PC-9 (cell line): Measurements from ENCODE around the gene PANX1. TPM values are rescaled to one million over a fixed set of nuclear protein-coding genes. Genes with fewer than 3 reads are reported as not detected.

Experiments used
- BruUV-seq: library from RNA; stranded (reverse); fragments of 400-500 nt; replicated peaks from 2 replicates; lab custom pipeline; 2021; lab: Mats Ljungman, UMichigan
- CTCF ChIA-PET: fragments of 300-600 bp; sonication (Branson Sonifier 250); formaldehyde crosslinking; loops from one replicate; lab custom pipeline; 2022; ENCODE audit warnings: antibody characterized with exemption; lab: Charles Lee
- POLR2A ChIA-PET: fragments of 300-600 bp; sonication (Branson Sonifier 250); formaldehyde crosslinking; loops from one replicate; lab custom pipeline; 2022; ENCODE audit warnings: antibody characterized with exemption; ENCODE audit not compliant: unreplicated experiment; lab: Charles Lee
- DNase-seq, 2 experiments: peaks; one replicate each; pipeline versions ENCODE4 v3.0.0 to v3.0.0-alpha.2; 2015 to 2022; ENCODE audit warnings: mixed read lengths in 1 of 2
- H2AFZ ChIP-seq: fragments of 200-600 bp; sonication (generic); 2 replicates; pipeline ENCODE4 v1.8.1; 2017; ENCODE audit warnings: antibody characterized with exemption
- H3F3A ChIP-seq: fragments of 200-600 bp; sonication (generic); 2 replicates; pipeline ENCODE4 v1.8.1; 2017; ENCODE audit warnings: antibody characterized with exemption, mild to moderate bottlenecking, low read depth; ENCODE audit not compliant: insufficient read depth
- H3K27ac ChIP-seq: fragments of 200-600 bp; sonication (generic); 2 replicates; pipeline ENCODE4 v1.6.1; 2016; ENCODE audit warnings: mixed run types
- H3K27me3 ChIP-seq: fragments of 200-600 bp; sonication (generic); 2 replicates; pipeline ENCODE4 v1.6.1; 2016; ENCODE audit warnings: low read depth, mixed run types; ENCODE audit not compliant: insufficient read depth
- H3K36me3 ChIP-seq: fragments of 200-600 bp; sonication (generic); 2 replicates; pipeline ENCODE4 v1.6.1; 2016; ENCODE audit warnings: low read depth, mixed run types
- H3K4me1 ChIP-seq: fragments of 200-600 bp; sonication (generic); replicated peaks from 2 replicates; pipeline ENCODE4 v1.6.1; 2016; ENCODE audit warnings: mixed run types; ENCODE audit not compliant: insufficient read depth
- H3K4me2 ChIP-seq: fragments of 200-600 bp; sonication (generic); 2 replicates; pipeline ENCODE4 v1.6.1; 2017; ENCODE audit warnings: mixed run types
- H3K4me3 ChIP-seq: fragments of 200-600 bp; sonication (generic); 2 replicates; pipeline ENCODE4 v1.6.1; 2016; ENCODE audit warnings: mixed run types
- H3K79me2 ChIP-seq: fragments of 200-600 bp; sonication (generic); 2 replicates; pipeline ENCODE4 v1.6.1; 2017; ENCODE audit warnings: low read depth, mixed run types
- H3K9me2 ChIP-seq: fragments of 200-600 bp; sonication (generic); 2 replicates; pipeline ENCODE4 v1.8.1; 2017; ENCODE audit warnings: mild to moderate bottlenecking; ENCODE audit not compliant: insufficient read depth
- H3K9me3 ChIP-seq: fragments of 200-600 bp; sonication (generic); 2 replicates; pipeline ENCODE4 v1.8.1; 2016; ENCODE audit warnings: low read depth; ENCODE audit not compliant: insufficient read depth
- H4K20me1 ChIP-seq: fragments of 200-600 bp; sonication (generic); 2 replicates; pipeline ENCODE4 v1.8.1; 2017; ENCODE audit not compliant: insufficient read depth
- EZH2 ChIP-seq: fragments of 200-600 bp; sonication (generic); IDR thresholded peaks from 2 replicates; pipeline ENCODE4 v1.8.0; 2017; ENCODE audit warnings: antibody characterized with exemption, low read depth
- intact Hi-C: fragments of 100-400 bp; cut with micrococcal nuclease; formaldehyde crosslinking; loops from one replicate; pipeline ENCODE4 v1.10.0; 2022; ENCODE audit not compliant: unreplicated experiment
- total RNA-seq: library from RNA; stranded (reverse); gene quantifications from 2 replicates; pipeline ENCODE4 v1.2.3, GENCODE V29; 2021
- TF ChIP-seq, protein P1 (sequence below): fragments of 200-600 bp; sonication (generic); conservative IDR thresholded peaks from 2 replicates; pipeline ENCODE4 v1.6.1; 2017; ENCODE audit warnings: mixed run types, antibody characterized with exemption, mild to moderate bottlenecking, moderate library complexity

PANX1 gene
- total RNA-seq, 1 experiment from 2014 or later, result 12.6 TPM

- TF ChIP-seq EZH2, result no peak
- TF ChIP-seq, protein P1, sequence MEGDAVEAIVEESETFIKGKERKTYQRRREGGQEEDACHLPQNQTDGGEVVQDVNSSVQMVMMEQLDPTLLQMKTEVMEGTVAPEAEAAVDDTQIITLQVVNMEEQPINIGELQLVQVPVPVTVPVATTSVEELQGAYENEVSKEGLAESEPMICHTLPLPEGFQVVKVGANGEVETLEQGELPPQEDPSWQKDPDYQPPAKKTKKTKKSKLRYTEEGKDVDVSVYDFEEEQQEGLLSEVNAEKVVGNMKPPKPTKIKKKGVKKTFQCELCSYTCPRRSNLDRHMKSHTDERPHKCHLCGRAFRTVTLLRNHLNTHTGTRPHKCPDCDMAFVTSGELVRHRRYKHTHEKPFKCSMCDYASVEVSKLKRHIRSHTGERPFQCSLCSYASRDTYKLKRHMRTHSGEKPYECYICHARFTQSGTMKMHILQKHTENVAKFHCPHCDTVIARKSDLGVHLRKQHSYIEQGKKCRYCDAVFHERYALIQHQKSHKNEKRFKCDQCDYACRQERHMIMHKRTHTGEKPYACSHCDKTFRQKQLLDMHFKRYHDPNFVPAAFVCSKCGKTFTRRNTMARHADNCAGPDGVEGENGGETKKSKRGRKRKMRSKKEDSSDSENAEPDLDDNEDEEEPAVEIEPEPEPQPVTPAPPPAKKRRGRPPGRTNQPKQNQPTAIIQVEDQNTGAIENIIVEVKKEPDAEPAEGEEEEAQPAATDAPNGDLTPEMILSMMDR, result no peak
- Histone ChIP-seq H2AFZ (no peak overlapping the region), H3K4me2 (peak overlapping the region; percentile 35), H4K20me1 (peaks cover 6% of the 10 kb centered on the region; the same call in 1 of the 2 replicates), H3K4me1 (peaks cover 43% of the 10 kb centered on the region), H3F3A (peaks cover 21% of the 10 kb centered on the region), H3K9me2 (no peaks in the 10 kb centered on the region), H3K27ac (peak overlapping the region; percentile 61), H3K27me3 (no peaks in the 10 kb centered on the region), H3K9me3 (no peaks in the 10 kb centered on the region; the same call in 1 of the 2 replicates), H3K4me3 (no peak overlapping the region), H3K79me2 (peaks cover 79% of the 10 kb centered on the region), H3K36me3 (no peaks in the 10 kb centered on the region)
- intact Hi-C loops, result no loop called here
- POLR2A ChIA-PET, result interaction anchor here (0.6 kb wide), 1 partner anchor 276 kb away, joined by 6 read pairs; no protein-coding TSS in a partner anchor
- DNase-seq, result peak in 1 of 2 experiments; percentile 63
- no TSS peak for BruUV-seq
- CTCF ChIA-PET, result interaction anchor here (0.6 kb wide), 1 partner anchor 20 kb away, joined by 3 read pairs; no protein-coding TSS in a partner anchor
Measured at GRCh38 chr11:94150704-94151685, 22.4 kb downstream of the PANX1 start.

- CTCF ChIA-PET, result no interaction called here
- H3K4me1 ChIP-seq, result peaks cover 37% of the 10 kb centered on the region
- H3K36me3 ChIP-seq, result no peaks in the 10 kb centered on the region
- H3F3A ChIP-seq, result peaks cover 21% of the 10 kb centered on the region
- peak; percentile 55 to 97 for DNase-seq
- H3K9me3 ChIP-seq, result no peaks in the 10 kb centered on the region; the same call in 1 of the 2 replicates
- H4K20me1 ChIP-seq, result peaks cover 6% of the 10 kb centered on the region; the same call in 1 of the 2 replicates
- H2AFZ ChIP-seq, result no peak overlapping the region
- intact Hi-C loops, result loop anchor here (1.0 kb wide), 1 partner anchor 24 kb away; the partner anchor contains the start of gene PANX1
- H3K4me3 ChIP-seq, result no peak overlapping the region
- H3K27me3 ChIP-seq, result no peaks in the 10 kb centered on the region
- peak overlapping the region; percentile 61 for H3K27ac ChIP-seq
- POLR2A ChIA-PET, result interaction anchor here (0.6 kb wide), 1 partner anchor 10 kb away, joined by 3 read pairs; no protein-coding TSS in a partner anchor
- H3K9me2 ChIP-seq, result no peaks in the 10 kb centered on the region
- no TSS peak for BruUV-seq
- H3K79me2 ChIP-seq, result peaks cover 70% of the 10 kb centered on the region
- H3K4me2 ChIP-seq, result peak overlapping the region; percentile 35
- TF ChIP-seq, protein P1, result 0 out of 2 replicates have a peak, but pooled peaks have one; percentile 10
- TF ChIP-seq EZH2, result no peak
Measured at GRCh38 chr11:94151903-94152677, 23.4 kb downstream of the PANX1 start.

- peaks cover 21% of the 10 kb centered on the region for H3F3A ChIP-seq
- TF ChIP-seq, protein P1, result no peak
- no peak for TF ChIP-seq EZH2
- ChIA-PET POLR2A (no interaction called here), CTCF (no interaction called here)
- BruUV-seq, result no TSS peak
- DNase-seq, result no peak
- H2AFZ ChIP-seq, result no peak overlapping the region
- H4K20me1 ChIP-seq, result peaks cover 6% of the 10 kb centered on the region; the same call in 1 of the 2 replicates
- H3K27me3 ChIP-seq, result no peaks in the 10 kb centered on the region
- H3K36me3 ChIP-seq, result no peaks in the 10 kb centered on the region
- no peaks in the 10 kb centered on the region; the same call in 1 of the 2 replicates for H3K9me3 ChIP-seq
- H3K79me2 ChIP-seq, result peaks cover 65% of the 10 kb centered on the region
- peak overlapping the region; percentile 44 for H3K27ac ChIP-seq
- no peak overlapping the region for H3K4me3 ChIP-seq
- intact Hi-C loops, result loop anchor here (1.0 kb wide), 1 partner anchor 24 kb away; the partner anchor contains the start of gene PANX1
- H3K4me1 ChIP-seq, result peaks cover 37% of the 10 kb centered on the region
- H3K4me2 ChIP-seq, result peak overlapping the region; percentile 35
- H3K9me2 ChIP-seq, result no peaks in the 10 kb centered on the region
Measured at GRCh38 chr11:94152678-94153065, 24.0 kb downstream of the PANX1 start.
